GM21390 (cell line): ENCODE data around the gene ERBIN.
"Not testable (repeated sequence)": the region's sequence is repeated elsewhere in the genome, so short reads cannot be mapped to it uniquely, and the experiment has no call there.

Source experiments
- ATAC-seq: cut with Tn5 transposase; IDR thresholded peaks from one replicate; pipeline ENCODE4 v1.9.1; 2021; ENCODE audit not compliant: unreplicated experiment

ERBIN gene

DNA sequence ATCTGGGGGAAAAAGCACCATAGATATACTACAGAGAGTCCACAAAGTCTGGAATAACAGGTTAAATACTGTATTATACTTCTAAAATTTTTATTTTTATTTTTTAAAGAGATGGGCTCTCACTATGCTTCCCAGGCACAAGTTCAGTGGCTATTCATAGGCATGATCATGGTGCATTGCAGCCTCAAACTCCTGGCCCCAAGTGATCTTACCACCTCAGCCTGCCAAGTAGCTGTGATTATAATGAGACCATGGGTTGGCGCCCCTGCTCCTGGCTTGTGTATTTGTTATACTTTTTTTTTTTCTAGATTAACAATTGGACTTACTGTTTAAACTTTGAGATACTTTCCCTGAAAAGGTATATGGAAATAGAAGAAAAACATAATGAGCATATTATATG is 25.9 kb downstream of the ERBIN start:
- no peak for ATAC-seq

DNA sequence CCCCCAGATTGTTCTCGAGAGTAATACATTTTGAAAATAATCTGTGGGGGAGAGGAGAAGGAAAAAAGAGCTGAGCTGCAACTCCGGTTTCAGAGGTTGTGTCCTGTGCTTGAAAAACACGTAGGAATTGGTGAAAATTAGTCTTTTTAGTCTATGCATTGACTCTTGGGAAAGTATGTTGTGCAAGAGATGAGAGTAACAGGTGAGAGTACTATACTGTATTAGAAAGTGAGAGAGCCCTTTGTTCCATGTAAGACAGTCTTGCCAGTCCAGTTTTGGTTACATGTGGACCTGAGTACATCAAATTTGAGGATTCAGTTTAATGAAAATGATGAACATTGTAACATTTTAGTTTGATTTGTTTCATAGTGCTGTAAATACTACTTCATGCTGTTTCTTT is 27.8 kb downstream of the ERBIN start:
- ATAC-seq = no peak

DNA sequence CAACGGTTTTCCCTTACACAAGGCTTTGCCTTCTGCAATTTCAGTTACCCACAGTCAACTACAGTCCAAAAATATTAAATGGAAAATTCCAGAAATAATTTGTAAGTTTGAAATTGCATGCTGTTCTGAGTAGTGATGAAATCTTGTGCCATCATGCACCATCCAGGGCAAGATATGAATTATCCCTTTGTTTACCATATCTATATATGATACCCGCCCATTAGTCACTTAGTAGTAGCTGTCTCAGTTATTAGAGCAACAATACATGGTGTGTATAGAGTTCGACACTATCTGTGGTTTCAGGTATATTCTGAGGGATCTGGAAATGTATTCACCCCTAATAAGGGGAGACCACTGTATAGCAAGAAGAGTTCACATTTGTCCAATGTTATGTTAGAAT is 29.4 kb downstream of the ERBIN start:
- ATAC-seq = no peak

DNA sequence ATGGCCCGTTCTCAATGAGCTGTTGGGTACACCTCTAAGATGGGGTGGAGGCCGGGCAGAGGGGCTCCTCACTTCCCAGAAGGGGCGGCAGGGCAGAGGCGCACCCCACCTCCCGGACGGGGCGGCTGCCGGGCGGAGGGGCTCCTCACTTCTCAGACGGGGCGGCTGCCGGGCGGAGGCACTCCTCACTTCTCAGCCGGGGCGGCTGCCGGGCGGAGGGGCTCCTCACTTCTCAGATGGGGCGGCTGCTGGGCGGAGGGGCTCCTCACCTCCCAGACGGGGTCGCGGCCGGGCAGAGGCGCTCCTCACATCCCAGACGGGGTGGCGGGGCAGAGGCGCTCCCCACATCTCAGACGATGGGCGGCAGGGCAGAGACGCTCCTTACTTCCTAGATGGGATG is 31.3 kb downstream of the ERBIN start:
- not testable (repeated sequence) for ATAC-seq

DNA sequence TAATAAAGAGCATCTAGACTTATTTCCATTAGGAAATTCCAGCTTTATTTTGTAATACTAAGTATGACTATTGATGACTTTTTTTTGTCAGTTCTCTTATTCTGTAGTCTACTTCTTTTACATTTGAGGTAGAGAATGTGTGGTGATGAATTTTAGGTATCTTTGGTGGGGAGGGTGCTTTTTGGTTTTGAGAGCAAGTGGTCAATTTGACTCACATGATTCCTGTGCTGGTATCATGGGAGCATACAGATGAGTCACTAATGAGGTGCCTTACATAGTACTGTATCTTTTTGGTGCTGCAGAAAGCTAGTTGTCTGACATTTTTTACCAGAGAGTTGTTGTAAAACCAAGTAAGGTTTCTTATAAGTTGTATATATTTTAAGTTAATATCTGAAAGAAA is 35.3 kb downstream of the ERBIN start:
- ATAC-seq = peak; percentile 79

DNA sequence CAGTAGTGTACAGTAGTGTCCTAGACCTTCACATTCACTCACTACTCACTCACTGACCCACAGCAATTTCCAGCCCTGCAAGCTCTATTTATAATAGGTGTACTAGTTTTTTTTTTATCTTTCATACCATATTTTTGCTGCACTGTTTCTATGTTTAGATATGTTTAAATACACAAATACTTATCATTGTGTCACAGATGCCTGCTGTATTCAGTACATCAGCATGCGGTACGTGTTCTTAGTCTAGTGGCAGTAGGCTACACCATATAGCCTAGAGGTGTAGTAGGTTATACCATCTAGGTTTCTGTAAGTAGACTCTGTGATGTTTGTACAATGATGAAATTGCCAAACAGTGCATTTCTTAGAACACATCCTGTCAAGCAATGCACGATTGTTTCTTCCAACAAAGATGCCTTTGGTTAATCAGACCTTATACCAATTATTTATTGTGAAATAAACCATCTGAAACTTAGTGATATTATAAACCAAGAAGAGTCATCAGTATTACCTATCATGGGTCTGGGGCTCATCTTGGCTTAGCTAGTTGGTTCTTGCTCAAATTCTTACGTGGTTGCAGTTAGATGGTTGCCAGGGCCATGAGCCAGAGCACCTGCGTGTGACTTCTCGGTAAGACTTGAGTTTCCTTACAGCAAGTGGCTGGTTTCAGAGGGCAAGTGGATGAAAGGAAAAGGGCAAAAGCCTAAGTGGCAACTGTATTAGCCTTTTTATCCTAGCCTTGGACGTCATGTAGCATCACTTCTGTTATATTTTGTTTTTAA is 41.1 kb downstream of the ERBIN start:
- ATAC-seq = no peak

DNA sequence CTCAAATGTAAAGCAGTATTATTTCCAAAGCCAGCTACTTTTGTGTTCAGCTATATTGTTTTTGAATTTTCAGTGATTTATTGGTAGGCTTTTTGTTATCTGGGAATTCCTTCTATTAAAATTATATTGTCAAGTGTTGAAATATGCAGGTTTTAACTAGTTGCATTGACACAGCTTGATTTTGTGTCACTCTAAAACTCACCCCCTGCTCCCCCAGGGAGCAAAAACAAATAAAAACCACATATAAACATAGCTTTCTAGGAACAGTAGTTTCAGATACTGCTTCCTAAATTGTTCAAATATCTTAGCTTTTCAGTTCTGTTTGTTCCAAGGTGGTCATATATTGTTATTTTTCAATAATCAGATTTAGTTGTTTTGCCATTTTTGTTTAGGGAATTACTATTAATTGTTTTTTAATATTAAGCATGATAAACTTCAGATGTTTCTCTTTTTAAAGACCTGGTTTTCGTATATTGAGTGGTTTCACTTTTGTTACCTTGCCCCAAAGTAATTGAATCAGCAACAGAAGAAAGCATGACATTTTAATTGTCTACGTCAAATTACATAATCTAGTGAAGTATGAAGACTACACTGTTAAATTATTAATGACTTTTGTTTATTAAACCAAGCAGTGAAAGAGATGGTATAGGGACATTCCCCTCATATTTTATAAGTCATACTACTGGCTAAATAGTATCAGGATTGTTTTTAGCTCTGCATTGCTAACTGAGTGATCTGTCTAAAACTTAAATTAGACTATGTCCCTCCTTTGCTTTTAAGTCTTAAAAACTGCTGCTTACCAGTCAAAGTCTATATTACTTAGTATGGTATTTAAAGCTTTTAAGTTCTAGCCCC is 43.4 kb downstream of the ERBIN start:
- no peak for ATAC-seq

DNA sequence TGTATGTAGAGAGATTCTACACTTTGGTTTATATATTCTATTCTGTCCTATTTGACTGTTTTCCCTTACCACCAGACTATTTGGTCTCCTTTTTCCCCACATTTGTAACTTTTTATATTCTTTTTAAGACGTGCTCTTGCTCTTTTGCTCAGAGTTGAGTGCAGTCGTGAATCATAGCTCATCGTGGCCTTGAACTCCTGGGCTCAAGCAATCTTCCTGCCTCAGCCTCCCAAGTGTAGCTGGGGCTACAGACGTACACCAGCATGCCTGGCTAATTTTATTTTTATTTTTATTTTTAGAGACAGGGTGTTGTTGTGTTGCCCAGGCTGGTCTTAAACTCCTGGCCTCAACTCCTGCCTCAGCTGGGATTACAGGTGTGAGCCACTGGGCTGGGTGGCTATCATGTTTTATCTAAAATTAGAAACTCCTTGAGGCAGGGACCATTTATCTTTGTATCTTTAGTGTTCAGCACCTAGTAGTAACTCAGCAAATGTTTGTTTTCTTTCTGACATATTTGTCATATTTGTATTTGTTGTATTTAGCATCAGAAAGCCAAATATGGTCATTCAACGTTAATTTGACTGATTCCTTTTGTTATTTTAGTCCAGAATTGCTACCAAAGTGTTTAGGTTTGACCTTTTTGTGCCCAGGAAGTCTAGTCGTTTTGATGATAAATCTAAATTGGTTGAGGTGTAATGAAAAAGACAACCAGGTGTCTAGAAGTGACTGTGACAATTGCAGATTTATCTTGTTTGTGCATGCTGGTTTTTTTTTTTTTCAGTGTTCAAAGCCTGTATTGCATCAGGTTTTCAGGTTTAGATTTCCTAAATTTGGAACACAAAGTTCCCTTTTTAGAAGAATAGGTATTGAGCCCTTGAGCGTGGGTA is 44.3 kb downstream of the ERBIN start:
- no peak for ATAC-seq

DNA sequence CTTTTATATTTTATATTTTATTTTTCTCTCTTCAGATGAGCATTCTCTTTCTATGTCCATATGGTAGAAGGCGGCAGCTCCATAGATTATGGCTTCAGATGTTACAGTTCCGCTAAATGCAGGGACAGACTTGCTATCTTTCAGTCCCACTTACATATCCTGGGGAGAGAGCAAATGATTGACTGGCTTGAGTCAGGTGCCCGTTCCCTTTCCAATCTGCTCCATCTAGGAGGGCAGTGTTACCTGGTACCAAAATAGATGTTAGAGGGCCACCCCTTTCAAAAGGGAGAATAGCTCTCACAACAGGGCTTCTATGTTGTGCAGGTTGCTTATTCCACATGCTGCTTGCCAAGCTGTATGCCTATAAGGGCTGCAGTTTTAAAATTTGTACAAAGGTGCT is 45.3 kb downstream of the ERBIN start:
- no peak for ATAC-seq

DNA sequence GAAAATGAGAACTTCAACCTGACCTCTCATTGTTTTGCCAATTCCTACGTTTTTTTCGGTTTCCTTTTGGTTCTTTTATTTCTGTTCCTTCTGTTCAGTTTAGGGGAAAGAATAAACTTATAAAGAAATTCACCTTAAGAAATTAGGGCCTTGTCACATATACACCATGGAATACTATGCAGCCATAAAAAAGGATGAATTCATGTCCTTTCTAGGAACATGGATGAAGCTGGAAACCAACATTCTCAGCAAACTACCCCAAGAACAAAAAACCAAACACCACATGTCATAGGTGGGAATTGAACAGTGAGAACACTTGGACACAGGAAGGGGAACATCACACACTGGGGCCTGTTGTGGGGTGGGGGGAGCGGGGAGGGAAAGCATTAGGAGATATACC is 46.5 kb downstream of the ERBIN start:
- ATAC-seq = not testable (repeated sequence)

DNA sequence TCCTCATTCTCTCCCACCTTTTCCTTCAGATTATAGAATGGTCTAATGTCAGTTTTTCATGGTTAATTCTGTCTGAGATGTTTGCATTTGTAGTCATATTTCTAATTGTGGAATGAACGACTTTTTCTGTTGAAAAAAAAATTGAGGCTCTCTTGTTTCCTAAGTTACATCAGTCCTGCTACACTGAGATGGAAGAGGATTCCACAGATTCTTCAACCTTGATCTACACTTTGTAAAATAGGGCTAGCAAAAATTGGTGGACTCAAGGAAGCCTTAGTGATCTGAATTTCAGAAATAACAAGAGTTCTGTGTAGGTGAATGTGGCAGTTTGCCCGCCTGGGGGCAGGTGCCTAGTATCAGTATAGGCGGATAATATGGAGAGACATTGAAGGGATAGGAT is 51.9 kb downstream of the ERBIN start:
- no peak for ATAC-seq

DNA sequence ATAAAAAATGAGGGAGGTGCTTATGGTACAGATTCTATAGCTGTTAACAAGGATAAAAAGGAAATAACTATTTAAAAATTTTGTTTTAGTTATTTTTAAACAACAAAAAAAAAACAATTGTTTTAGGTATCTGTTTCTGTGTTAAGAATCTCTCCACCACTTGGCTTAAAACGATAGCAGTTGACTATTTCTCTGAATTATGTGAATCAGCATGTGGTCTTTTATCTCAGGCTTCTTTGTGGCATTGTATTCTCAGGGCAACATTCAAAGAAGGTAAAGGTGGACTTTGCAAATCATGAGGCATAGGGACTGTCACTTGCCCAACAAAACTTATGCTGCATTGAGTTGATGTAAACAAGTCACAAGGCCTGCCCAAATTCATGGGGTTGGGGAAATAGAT is 55.2 kb downstream of the ERBIN start:
- ATAC-seq = no peak

DNA sequence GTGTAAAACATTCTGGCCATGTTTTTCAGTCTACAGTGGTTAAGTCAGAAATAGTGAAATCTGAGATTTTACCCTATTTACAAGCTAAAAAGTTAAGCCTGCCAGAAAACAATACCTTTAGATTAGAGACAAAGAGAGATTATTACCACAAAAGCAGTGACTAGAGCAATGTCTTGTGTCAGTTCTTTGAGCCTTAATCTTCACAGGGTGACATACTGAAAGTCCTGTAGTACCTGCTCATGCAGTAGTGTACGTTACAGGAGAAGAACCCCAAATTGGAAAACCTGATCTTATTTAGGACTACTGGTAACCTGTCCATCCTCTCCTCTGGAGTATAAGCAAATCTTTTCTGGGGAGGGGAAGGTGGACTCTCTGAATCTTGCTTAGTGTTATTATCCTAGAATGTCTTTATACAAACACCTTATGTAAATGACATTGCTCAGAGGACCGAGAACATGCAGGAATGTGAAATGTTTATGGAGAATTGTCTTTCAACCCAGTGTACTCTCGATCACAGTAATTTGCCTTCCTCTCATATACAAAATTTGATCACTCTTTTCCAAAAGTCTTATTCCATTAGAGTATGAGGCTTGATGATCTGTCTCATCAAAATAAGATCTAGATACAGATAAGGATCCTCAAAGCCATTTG is 55.7 kb downstream of the ERBIN start:
- ATAC-seq = no peak

DNA sequence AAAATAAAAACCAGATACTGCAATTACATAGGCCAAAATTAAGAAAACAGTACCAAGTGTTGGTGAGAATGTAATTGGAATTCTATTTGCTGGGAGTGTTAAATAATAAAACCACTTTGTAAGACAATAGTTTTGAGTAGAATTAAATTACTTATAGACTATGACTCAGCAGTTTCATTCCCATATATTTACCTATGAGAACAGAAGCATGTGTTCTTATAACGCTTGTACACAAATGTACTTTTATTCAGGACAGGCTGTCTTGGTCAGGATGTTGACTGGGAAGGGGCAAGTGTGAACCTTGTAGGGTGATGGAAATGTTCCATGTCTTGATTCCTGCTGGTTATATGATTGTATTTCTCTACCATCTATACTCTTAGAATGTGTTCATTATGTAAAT is 56.3 kb downstream of the ERBIN start:
- ATAC-seq = no peak

DNA sequence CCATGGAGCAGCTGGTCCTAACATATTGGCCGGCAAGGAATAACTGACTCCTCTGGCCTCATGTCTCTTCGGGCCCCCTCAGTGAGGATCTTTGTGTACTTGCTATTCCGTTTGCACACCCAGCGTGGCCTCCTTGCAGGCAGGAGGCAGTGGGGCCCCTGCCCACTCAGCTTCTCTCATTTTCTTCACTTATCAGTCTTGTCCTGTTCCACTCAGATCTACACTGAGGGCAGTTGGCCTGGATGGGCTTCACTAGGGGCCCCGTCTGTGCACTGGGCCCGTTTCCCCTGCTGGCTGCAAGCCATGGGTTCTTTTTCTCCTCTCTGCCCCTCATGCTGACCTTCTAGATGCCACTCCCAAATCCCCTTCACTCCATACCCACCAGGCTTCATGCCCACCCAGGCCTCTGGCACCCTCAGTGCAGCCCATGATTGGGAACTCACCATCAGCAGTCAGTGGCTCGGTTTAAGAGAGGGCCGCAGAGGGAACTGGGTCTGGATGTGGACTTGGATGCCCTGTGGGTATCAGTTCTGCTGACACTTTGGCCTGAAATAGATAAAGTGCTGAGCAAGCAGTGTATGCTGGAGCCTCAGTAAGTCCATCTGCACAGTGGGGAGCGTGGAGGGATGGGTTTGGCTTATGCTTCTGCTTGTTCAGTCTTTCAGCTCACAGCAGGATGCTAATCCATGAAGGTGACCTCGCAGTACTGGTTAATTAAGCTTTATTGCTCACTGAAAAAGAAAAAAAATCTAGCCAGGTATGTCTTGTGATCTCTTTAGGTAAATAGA is 57.9 kb downstream of the ERBIN start:
- ATAC-seq = no peak

DNA sequence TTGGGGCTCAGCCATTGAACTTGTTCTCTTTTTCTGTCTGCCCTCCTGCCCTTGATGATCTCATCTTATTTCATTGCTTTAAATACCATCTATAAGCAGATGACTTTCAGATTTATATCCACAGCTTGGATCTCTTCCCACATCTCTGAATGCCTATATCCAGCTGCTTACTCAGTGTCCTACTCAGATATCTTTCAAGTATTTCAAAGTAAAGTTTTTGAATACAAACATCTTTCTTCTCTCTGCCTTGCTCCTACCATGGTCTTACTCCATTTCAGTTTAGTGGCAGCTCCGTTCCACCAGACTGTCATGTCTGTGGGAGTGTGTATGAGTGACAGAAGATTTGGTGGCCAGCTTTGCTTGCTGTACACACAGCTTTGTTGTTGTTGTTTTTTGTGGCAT is 59.7 kb downstream of the ERBIN start:
- no peak for ATAC-seq

DNA sequence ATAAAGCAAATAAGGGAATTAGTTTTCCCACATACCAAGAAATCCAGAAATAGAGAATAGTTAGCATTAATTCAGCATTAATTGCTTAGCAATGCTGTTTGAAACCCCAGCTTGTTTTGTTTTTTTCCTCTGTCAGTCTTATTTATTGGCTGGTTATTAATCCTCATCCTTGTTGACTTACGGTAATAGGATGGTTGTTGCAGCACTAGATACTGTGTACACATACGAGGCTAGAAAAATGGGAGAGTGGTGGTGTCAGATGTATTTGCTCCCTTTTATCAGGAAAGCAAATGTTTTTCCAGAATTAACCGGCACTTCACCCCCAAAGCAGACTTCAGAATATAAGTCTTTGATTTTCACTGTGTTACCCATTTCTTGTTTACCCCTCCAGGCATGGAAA is 60.4 kb downstream of the ERBIN start:
- no peak for ATAC-seq

DNA sequence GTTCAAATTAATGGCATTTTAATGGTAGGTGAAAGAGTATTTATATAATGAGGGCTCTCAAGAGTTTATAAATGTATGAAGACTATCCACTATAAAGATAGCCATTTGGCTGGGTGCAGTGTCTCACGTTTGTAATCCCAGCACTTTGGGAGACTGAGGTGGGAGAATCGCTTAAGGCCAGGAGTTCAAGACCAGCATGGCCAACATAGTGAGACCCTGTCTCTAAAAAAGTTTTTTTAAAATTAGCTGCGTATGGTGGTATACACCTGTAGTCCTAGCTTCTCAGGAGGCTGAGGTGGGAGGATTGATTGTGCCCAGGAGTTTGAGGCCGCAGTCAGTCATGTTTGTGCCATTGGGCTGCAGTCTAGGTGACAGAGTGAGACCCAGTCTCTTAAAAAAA is 61.6 kb downstream of the ERBIN start:
- ATAC-seq = no peak

DNA sequence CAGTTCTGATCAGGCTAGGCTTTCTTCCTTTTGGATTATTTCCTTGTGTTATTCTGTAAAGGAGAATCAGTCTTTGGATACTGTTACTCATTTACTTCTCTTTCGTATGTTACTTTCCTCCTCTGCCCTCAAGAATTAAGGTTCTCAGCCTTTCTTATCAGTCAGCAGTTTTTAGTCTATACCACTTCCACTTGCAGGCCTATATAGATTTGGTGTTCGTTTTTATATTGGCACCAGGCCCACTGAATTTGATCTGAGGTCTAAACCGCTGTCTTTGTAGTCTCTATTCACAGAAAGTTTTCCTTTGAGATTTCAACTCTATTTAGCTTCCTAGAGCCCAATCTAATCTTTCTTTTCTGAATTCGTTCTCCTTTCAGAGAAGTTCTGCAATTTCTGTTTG is 62.8 kb downstream of the ERBIN start:
- ATAC-seq = no peak

DNA sequence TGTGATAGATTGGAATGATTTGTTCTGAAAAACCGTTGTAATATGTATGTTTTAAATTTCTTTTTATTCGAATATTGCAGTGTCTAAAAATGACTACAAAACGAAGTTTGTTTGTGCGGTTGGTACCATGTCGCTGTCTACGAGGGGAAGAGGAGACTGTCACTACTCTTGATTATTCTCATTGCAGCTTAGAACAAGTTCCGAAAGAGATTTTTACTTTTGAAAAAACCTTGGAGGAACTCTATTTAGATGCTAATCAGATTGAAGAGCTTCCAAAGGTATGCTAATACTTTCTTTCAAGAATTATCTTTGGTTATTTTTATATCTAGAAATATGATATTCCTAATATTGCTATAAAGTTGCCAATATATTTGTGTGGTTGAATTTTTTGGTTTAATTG is 66.3 kb downstream of the ERBIN start:
- no peak for ATAC-seq
